ENCODE measurements around the gene TM9SF1. TPM values are rescaled to one million over a fixed set of nuclear protein-coding genes. Genes with fewer than 3 reads are reported as not detected.
A peak's percentile ranks its signal among the peaks of the same experiment; 100 is the strongest.

TM9SF1 gene
- total RNA-seq, 1 experiment from 2014 or later, result 44.7 TPM

- H3K27ac ChIP-seq (ENCODE audit: low read length), result peak within 1 kb of the TSS; percentile 89
- peak within 1 kb of the TSS; percentile 50 to 76 for H3K4me3 ChIP-seq (ENCODE audit: low read depth in 2 of 2, low read length in 2 of 2)
- TF ChIP-seq CTCF (IDR thresholded peaks at IDR 0.05) (peak; percentile 91), TCF7L2 (IDR thresholded peaks at IDR 0.05; ENCODE audit: low read depth, low read length) (no peak), POLR2AphosphoS5 (IDR thresholded peaks at IDR 0.05; ENCODE audit: low read depth, low read length) (peak; percentile 61), SIN3A (IDR thresholded peaks at IDR 0.05; ENCODE audit: borderline replicate concordance, insufficient read depth, low read depth, low read length) (no peak)
- TF ChIP-seq, protein P1, sequence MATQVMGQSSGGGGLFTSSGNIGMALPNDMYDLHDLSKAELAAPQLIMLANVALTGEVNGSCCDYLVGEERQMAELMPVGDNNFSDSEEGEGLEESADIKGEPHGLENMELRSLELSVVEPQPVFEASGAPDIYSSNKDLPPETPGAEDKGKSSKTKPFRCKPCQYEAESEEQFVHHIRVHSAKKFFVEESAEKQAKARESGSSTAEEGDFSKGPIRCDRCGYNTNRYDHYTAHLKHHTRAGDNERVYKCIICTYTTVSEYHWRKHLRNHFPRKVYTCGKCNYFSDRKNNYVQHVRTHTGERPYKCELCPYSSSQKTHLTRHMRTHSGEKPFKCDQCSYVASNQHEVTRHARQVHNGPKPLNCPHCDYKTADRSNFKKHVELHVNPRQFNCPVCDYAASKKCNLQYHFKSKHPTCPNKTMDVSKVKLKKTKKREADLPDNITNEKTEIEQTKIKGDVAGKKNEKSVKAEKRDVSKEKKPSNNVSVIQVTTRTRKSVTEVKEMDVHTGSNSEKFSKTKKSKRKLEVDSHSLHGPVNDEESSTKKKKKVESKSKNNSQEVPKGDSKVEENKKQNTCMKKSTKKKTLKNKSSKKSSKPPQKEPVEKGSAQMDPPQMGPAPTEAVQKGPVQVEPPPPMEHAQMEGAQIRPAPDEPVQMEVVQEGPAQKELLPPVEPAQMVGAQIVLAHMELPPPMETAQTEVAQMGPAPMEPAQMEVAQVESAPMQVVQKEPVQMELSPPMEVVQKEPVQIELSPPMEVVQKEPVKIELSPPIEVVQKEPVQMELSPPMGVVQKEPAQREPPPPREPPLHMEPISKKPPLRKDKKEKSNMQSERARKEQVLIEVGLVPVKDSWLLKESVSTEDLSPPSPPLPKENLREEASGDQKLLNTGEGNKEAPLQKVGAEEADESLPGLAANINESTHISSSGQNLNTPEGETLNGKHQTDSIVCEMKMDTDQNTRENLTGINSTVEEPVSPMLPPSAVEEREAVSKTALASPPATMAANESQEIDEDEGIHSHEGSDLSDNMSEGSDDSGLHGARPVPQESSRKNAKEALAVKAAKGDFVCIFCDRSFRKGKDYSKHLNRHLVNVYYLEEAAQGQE (IDR thresholded peaks at IDR 0.05; ENCODE audit: insufficient read depth in 1 of 2, low read depth in 2 of 2, low read length in 1 of 2), result no peak; a peak in 1 of 4 replicates
- no peaks in the 10 kb centered on the region for H3K9me3 ChIP-seq (ENCODE audit: control insufficient read depth, insufficient read depth, low read depth, low read length)
- ChIA-PET CTCF (interaction anchor here (1.1 to 1.2 kb wide), 2 partner anchors 25 to 103 kb away, joined by 3 to 5 read pairs; partner anchors contain the start of gene PSME1), POLR2A (interaction anchor here (0.7 kb wide), 1 partner anchor 27 kb away, joined by 3 read pairs; no protein-coding TSS in a partner anchor)
- intact Hi-C loops (cut with micrococcal nuclease; ENCODE audit: unreplicated experiment) (no loop called here), in situ Hi-C loops (cut with HindIII; ENCODE audit: low pct_unique_long_range_greater_than_20kb, low sequenced_read_pairs) (no loop called here)
- DNase-seq (ENCODE audit: low read depth, low spot score), result peak; percentile 77
- H3K27me3 ChIP-seq (ENCODE audit: control insufficient read depth, insufficient read depth, low read length), result no peaks in the 10 kb centered on the region
- H3K4me1 ChIP-seq (ENCODE audit: control insufficient read depth, insufficient read depth, low read length), result peaks cover 4% of the 10 kb centered on the region
- peak; percentile 91 for ATAC-seq
- no TSS peak for BruUV-seq (replicated peaks)
- no peaks in the 10 kb centered on the region; the same call in none of the 2 replicates for H3K36me3 ChIP-seq (ENCODE audit: control insufficient read depth, insufficient read depth, low read length)
Observed at GRCh38 chr14:24160850-24161804, 34.1 kb downstream of the TM9SF1 start, which contains the start of gene IRF9. Gene IRF9 (plus strand): TSS chr14:24161265. CDS start chr14:24162145, 880 bp downstream.

- peak; percentile 37 for ATAC-seq
- intact Hi-C loops (cut with micrococcal nuclease; ENCODE audit: unreplicated experiment), result no loop called here
- Histone ChIP-seq H3K9me3 (ENCODE audit: control insufficient read depth, insufficient read depth, low read depth, low read length) (no peaks in the 10 kb centered on the region), H3K27ac (ENCODE audit: low read length) (no peak overlapping the region), H3K4me1 (ENCODE audit: control insufficient read depth, insufficient read depth, low read length) (peaks cover 4% of the 10 kb centered on the region), H3K36me3 (ENCODE audit: control insufficient read depth, insufficient read depth, low read length) (no peaks in the 10 kb centered on the region; the same call in 1 of the 2 replicates), H3K4me3 (ENCODE audit: low read depth in 2 of 2, low read length in 2 of 2) (no peak overlapping the region), H3K27me3 (ENCODE audit: control insufficient read depth, insufficient read depth, low read length) (no peaks in the 10 kb centered on the region)
- no peak for TF ChIP-seq CTCF (IDR thresholded peaks at IDR 0.05)
- TF ChIP-seq TCF7L2 (IDR thresholded peaks at IDR 0.05; ENCODE audit: low read depth, low read length), result no peak
- TF ChIP-seq SIN3A (IDR thresholded peaks at IDR 0.05; ENCODE audit: borderline replicate concordance, insufficient read depth, low read depth, low read length), result no peak
- TF ChIP-seq, protein P1 (IDR thresholded peaks at IDR 0.05; ENCODE audit: insufficient read depth in 1 of 2, low read depth in 2 of 2, low read length in 1 of 2), result no peak
- TF ChIP-seq POLR2AphosphoS5 (IDR thresholded peaks at IDR 0.05; ENCODE audit: low read depth, low read length), result no peak
- DNase-seq (ENCODE audit: low read depth, low spot score), result no peak
- ChIA-PET POLR2A (no interaction called here), CTCF (interaction anchor here (1.1 to 1.2 kb wide), 2 partner anchors 25 to 102 kb away, joined by 3 to 5 read pairs; partner anchors contain the start of gene PSME1)
- in situ Hi-C loops (cut with HindIII; ENCODE audit: low pct_unique_long_range_greater_than_20kb, low sequenced_read_pairs), result no loop called here
- no TSS peak for BruUV-seq (replicated peaks)
Observed at GRCh38 chr14:24160499-24160849, 34.8 kb downstream of the TM9SF1 start.

Measured in Panc1 (cell line).